ENCODE results near the gene MUC5AC. TPM values are rescaled to one million over a fixed set of nuclear protein-coding genes. Genes with fewer than 3 reads are reported as not detected.

MUC5AC gene
- total and polyA plus RNA-seq, 2 of the 13 experiments (the other 11 are each of a cell fraction or from before 2014, with no cell fraction given) = under 0.01 TPM; not detected in 1

- no peak for TF ChIP-seq PATZ1 (CRISPR knock-in tag; IDR thresholded peaks at IDR 0.05)
Observed at GRCh38 chr11:1134848-1135445, 22.8 kb upstream of the MUC5AC start (continued).

GRCh38 chr11:1138097-1138496, 19.7 kb upstream of the MUC5AC start:
- intact Hi-C loops (cut with micrococcal nuclease; ENCODE audit: unreplicated experiment) = no loop called here
- ATAC-seq (no peak), FAIRE-seq (no peak), DNase-seq (ENCODE audit: low spot score) (no peak)
- no peaks in the 10 kb centered on the region for H3K79me2 ChIP-seq (ENCODE audit: insufficient read depth, low read length)
- no peaks in the 10 kb centered on the region for H3K36me3 ChIP-seq (replicated peaks in 1 of 2; ENCODE audit: control insufficient read depth in 1 of 2, insufficient read depth in 2 of 2, low read length in 2 of 2)
- H2AFZ ChIP-seq (ENCODE audit: low read length) = no peak overlapping the region
- H3K27me3 ChIP-seq (ENCODE audit: control insufficient read depth in 1 of 2, insufficient read depth in 2 of 2, low read length in 2 of 2) = peaks cover 4 to 20% of the 10 kb centered on the region in 2 experiments; a peak in 3 of 5 replicates
- TF ChIP-seq GATAD1 (CRISPR knock-in tag; IDR thresholded peaks at IDR 0.05) (no peak), ZNF18 (CRISPR knock-in tag; IDR thresholded peaks at IDR 0.05; ENCODE audit: insufficient replicate concordance) (no peak), SRY (CRISPR knock-in tag; IDR thresholded peaks at IDR 0.05) (no peak), MED13 (CRISPR knock-in tag; IDR thresholded peaks at IDR 0.05) (no peak), GATAD2A (CRISPR knock-in tag; IDR thresholded peaks at IDR 0.05) (no peak)
- in situ Hi-C loops (cut with HindIII; ENCODE audit: extremely low pct_ligation_motif_present, low pct_unique_long_range_greater_than_20kb) = no loop called here
- H3K27ac ChIP-seq (ENCODE audit: extremely low read length, insufficient read depth, low read length) = no peak overlapping the region
- BruUV-seq (replicated peaks) = no TSS peak
- H3K9ac ChIP-seq (ENCODE audit: insufficient read depth, low read depth, low read length) = no peak overlapping the region
- no peak overlapping the region for H3K4me2 ChIP-seq (ENCODE audit: low read depth, low read length)
- no peak overlapping the region for H3K4me3 ChIP-seq (replicated peaks in 1 of 3; ENCODE audit: insufficient read depth in 1 of 3, low read depth in 2 of 3, low read length in 3 of 3)
- ChIA-PET CTCF (ENCODE audit: low intra/inter-chr PET ratio, low total read pairs) (no interaction called here), POLR2A (no interaction called here)
- no peaks in the 10 kb centered on the region for H4K20me1 ChIP-seq (ENCODE audit: insufficient read depth, low read length)
- H3K4me1 ChIP-seq (ENCODE audit: insufficient read depth, low read length) = no peaks in the 10 kb centered on the region; the same call in 1 of the 2 replicates
- WGBS (ENCODE audit: low lambda C conversion rate) = 19% methylated on average over 8 of the region's 8 CpGs
- H3K9me3 ChIP-seq (ENCODE audit: low read length) = peaks cover 14% of the 10 kb centered on the region; the same call in 1 of the 2 replicates

Measured in HepG2 (cell line).